Measurements from ENCODE around the gene RNF44.

The RNF44 gene

GRCh38 chr5:176534640-176535039 is 2.6 kb downstream of the RNF44 start:
- DNase-seq = no peak

- no peak for DNase-seq
Measured at GRCh38 chr5:176533894-176534611, 3.1 kb downstream of the RNF44 start.

- DNase-seq = no peak
Measured at GRCh38 chr5:176533390-176533789, 3.8 kb downstream of the RNF44 start.

- DNase-seq = no peak
Measured at GRCh38 chr5:176532795-176533194, 4.4 kb downstream of the RNF44 start.

GRCh38 chr5:176531902-176532493 is 5.2 kb downstream of the RNF44 start:
- DNase-seq = no peak

- peak; percentile 77 to 78 for DNase-seq
Measured at GRCh38 chr5:176530983-176531901, 6.0 kb downstream of the RNF44 start.

GRCh38 chr5:176530393-176530982 is 6.7 kb downstream of the RNF44 start:
- DNase-seq = no peak

- DNase-seq = no peak
Measured at GRCh38 chr5:176529741-176530141, 7.5 kb downstream of the RNF44 start.

- DNase-seq = no peak
Measured at GRCh38 chr5:176529116-176529740, 8.0 kb downstream of the RNF44 start.

- DNase-seq = no peak
Measured at GRCh38 chr5:176528761-176529115, 8.5 kb downstream of the RNF44 start.

GRCh38 chr5:176528301-176528700 is 8.9 kb downstream of the RNF44 start:
- no peak for DNase-seq

- no peak for DNase-seq
Measured at GRCh38 chr5:176527246-176528222, 9.7 kb downstream of the RNF44 start.

GRCh38 chr5:176526462-176526861 is 10.7 kb downstream of the RNF44 start:
- no peak for DNase-seq

- DNase-seq = no peak
Measured at GRCh38 chr5:176525677-176526076, 11.5 kb downstream of the RNF44 start.

- no peak for DNase-seq
Measured at GRCh38 chr5:176524987-176525386, 12.2 kb downstream of the RNF44 start.

- DNase-seq = no peak
Measured at GRCh38 chr5:176524138-176524537, 13.1 kb downstream of the RNF44 start.

GRCh38 chr5:176521699-176522263 is 15.4 kb downstream of the RNF44 start:
- DNase-seq = no peak

- no peak for DNase-seq
Measured at GRCh38 chr5:176521286-176521685, 15.9 kb downstream of the RNF44 start.

- DNase-seq = no peak
Measured at GRCh38 chr5:176519810-176520720, 17.1 kb downstream of the RNF44 start.

- no peak for DNase-seq
Measured at GRCh38 chr5:176517053-176517661, 20.0 kb downstream of the RNF44 start.

Measured in hippocampal formation (tissue), 2 donors.